Activated T-cell treated with anti-CD3 and anti-CD28 coated beads, Interleukin-2, amount 50 U/mL, for 72 hours (primary cell): ENCODE results near the gene DGAT2. TPM values are rescaled to one million over a fixed set of nuclear protein-coding genes. Genes with fewer than 3 reads are reported as not detected.

ENCODE experiments used
- ATAC-seq, 2 donors: fragments of 150-1000 bp; cut with Tn5 transposase; replicated peaks in 1 of 2; 2 replicates each; pipeline ENCODE4 v1.10.0; 2021; ENCODE audit warnings: moderate library complexity in 2 of 2, mild to moderate bottlenecking in 1 of 2
- DNase-seq, 2 donors: peaks; one replicate each; pipeline ENCODE4 v3.0.0; 2021 to 2022; ENCODE audit warnings: mixed read lengths in 1 of 2
- H3K27ac Mint-ChIP-seq: one replicate; pipeline ENCODE4 v1.8.0; 2022; ENCODE audit warnings: mild to moderate bottlenecking, moderate library complexity, mixed read lengths
- H3K27me3 Mint-ChIP-seq: one replicate; pipeline ENCODE4 v1.8.0; 2022; ENCODE audit warnings: low read depth, mixed read lengths
- H3K36me3 Mint-ChIP-seq, 2 donors: one replicate each; pipeline ENCODE4 v1.8.0; 2022; ENCODE audit warnings: mixed read lengths in 2 of 2, mild to moderate bottlenecking in 1 of 2; ENCODE audit not compliant: insufficient read depth in 2 of 2
- H3K4me1 Mint-ChIP-seq: one replicate; pipeline ENCODE4 v1.8.0; 2022; ENCODE audit warnings: low read depth, mixed read lengths
- H3K4me3 Mint-ChIP-seq, 2 donors: one replicate each; pipeline ENCODE4 v1.8.0; 2022; ENCODE audit warnings: mild to moderate bottlenecking in 2 of 2, mixed read lengths in 2 of 2, moderate library complexity in 2 of 2
- H3K9me3 Mint-ChIP-seq, 2 donors: one replicate each; pipeline ENCODE4 v1.8.0; 2022; ENCODE audit warnings: mixed read lengths in 2 of 2
- total RNA-seq, 2 donors: library from RNA; stranded (reverse); gene quantifications; one replicate each; pipeline ENCODE4 v1.2.3, GENCODE V29; 2022

The DGAT2 gene
- total RNA-seq, 2 donors from 2014 or later: 2.8 to 3.4 TPM

DNA sequence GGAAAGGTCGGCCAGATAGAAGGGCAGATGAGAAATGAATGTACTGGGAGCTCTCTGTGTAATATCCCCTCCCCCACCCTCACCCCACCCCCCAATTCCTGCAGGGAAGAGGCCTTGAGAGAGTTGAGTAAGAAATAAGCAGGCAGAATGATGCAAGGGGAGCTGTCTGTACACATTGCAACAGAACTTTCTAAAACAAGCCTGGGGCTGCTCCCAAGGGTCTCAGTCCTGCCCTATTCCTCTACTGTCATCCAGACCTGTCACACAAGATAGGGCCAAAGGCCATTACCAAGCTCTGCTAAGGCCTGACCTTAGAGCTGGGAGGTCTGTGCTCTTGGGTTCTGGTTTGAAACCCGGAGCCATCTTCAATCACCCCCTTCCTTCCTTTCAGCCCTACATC is 5.7 kb upstream of the DGAT2 start:
- Mint-ChIP-seq H3K4me1 (peaks cover 27% of the 10 kb centered on the region), H3K27me3 (peaks cover 12% of the 10 kb centered on the region), H3K27ac (no peak overlapping the region), H3K9me3 (no peaks in the 10 kb centered on the region), H3K4me3 (no peak overlapping the region), H3K36me3 (no peaks in the 10 kb centered on the region)
- DNase-seq (no peak), ATAC-seq (no peak)

- no peak for ATAC-seq
- Mint-ChIP-seq H3K9me3 (no peaks in the 10 kb centered on the region), H3K27me3 (peaks cover 13% of the 10 kb centered on the region), H3K36me3 (no peaks in the 10 kb centered on the region), H3K4me1 (peaks cover 32% of the 10 kb centered on the region), H3K27ac (no peak overlapping the region), H3K4me3 (no peak overlapping the region)
- DNase-seq: no peak
These were observed 4.7 kb upstream of the DGAT2 start for GRCh38 chr11:75763846-75764245.

GRCh38 chr11:75765116-75765515 is 3.5 kb upstream of the DGAT2 start:
- H3K4me3 Mint-ChIP-seq: no peak overlapping the region
- H3K27ac Mint-ChIP-seq: no peak overlapping the region
- H3K9me3 Mint-ChIP-seq: no peaks in the 10 kb centered on the region
- H3K27me3 Mint-ChIP-seq: peaks cover 24% of the 10 kb centered on the region
- ATAC-seq (no peak), DNase-seq (no peak)
- H3K4me1 Mint-ChIP-seq: peaks cover 42% of the 10 kb centered on the region
- no peaks in the 10 kb centered on the region for H3K36me3 Mint-ChIP-seq

GRCh38 chr11:75766443-75767227 is 1.9 kb upstream of the DGAT2 start:
- Mint-ChIP-seq H3K27me3 (peaks cover 39% of the 10 kb centered on the region), H3K9me3 (no peaks in the 10 kb centered on the region), H3K4me1 (peaks cover 38% of the 10 kb centered on the region), H3K27ac (no peak overlapping the region), H3K4me3 (peak overlapping the region in 1 of 2 donors; percentile 16), H3K36me3 (no peaks in the 10 kb centered on the region)
- ATAC-seq (peak in 1 of 2 donors; percentile 6), DNase-seq (no peak)

DNA sequence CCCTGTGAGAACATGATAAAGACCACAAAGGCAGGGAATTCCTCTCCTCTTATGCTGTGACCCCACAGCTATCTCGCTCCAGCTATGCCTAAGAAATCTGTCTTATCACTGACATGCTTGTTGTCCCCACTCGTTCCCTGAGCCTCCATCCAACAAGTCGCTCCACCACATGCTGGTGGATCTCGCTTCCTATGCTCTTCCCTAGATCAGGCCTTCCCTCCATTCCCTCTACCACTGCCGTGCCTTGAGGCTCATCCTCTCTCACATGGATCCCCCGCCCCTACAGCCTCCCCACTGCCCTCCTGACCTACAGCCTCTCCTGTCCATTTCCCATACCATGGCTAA is 1.4 kb upstream of the DGAT2 start:
- peak overlapping the region; percentile 5 to 13 for H3K4me3 Mint-ChIP-seq

GRCh38 chr11:75767793-75768111 is 826 bp upstream of the DGAT2 start:
- Mint-ChIP-seq H3K27me3 (peaks cover 39% of the 10 kb centered on the region), H3K36me3 (no peaks in the 10 kb centered on the region), H3K27ac (no peak overlapping the region), H3K9me3 (no peaks in the 10 kb centered on the region), H3K4me3 (peak overlapping the region; percentile 5 to 84), H3K4me1 (peaks cover 38% of the 10 kb centered on the region)
- ATAC-seq (no peak), DNase-seq (no peak)

More for the DNA sequence above, 1.4 kb upstream of the DGAT2 start:
- H3K27me3 Mint-ChIP-seq: peaks cover 39% of the 10 kb centered on the region
- peaks cover 38% of the 10 kb centered on the region for H3K4me1 Mint-ChIP-seq
- ATAC-seq (no peak), DNase-seq (no peak)
- H3K36me3 Mint-ChIP-seq: no peaks in the 10 kb centered on the region
- H3K27ac Mint-ChIP-seq: no peak overlapping the region
- H3K9me3 Mint-ChIP-seq: no peaks in the 10 kb centered on the region

DNA sequence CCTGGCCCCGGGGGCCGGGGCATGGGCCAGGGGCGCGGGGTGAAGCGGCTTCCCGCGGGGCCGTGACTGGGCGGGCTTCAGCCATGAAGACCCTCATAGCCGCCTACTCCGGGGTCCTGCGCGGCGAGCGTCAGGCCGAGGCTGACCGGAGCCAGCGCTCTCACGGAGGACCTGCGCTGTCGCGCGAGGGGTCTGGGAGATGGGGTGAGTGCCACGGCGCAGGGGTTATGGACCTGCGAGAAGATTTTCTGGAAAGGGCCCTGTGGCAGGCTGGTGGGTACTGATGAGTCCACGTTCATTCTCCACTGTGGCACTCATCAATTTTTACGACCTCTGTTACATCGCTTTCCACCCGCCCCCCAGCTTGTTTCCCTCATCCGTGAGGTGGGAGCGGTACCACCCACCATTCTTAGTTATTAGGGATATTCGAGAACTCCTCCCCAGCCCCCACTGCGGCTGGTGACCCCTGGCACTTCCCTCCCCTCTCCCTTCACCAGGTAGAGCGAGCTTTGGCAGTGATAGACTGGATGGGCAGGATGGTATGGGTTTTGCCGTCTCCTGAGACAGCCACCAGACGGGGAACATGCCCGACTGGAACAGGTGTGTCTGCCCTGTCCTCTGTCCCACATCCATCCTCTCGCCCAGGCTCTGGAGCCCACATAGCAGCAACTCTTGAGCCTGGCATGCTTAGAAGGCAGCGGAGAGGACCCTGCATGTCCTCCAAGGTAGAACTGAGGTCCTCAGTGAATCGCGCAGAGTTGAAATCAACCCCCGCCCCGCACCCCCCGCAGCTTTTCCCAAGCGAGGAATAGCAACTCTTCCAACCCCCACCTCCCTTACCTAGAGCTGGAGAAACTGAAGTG is 562 bp downstream of the DGAT2 start:
- Mint-ChIP-seq H3K4me1 (peaks cover 47% of the 10 kb centered on the region), H3K27me3 (peaks cover 39% of the 10 kb centered on the region), H3K9me3 (no peaks in the 10 kb centered on the region), H3K27ac (no peak overlapping the region), H3K36me3 (no peaks in the 10 kb centered on the region), H3K4me3 (peak overlapping the region; percentile 48 to 84)
- DNase-seq: no peak
- ATAC-seq: peak in 1 of 2 donors; percentile 0

DNA sequence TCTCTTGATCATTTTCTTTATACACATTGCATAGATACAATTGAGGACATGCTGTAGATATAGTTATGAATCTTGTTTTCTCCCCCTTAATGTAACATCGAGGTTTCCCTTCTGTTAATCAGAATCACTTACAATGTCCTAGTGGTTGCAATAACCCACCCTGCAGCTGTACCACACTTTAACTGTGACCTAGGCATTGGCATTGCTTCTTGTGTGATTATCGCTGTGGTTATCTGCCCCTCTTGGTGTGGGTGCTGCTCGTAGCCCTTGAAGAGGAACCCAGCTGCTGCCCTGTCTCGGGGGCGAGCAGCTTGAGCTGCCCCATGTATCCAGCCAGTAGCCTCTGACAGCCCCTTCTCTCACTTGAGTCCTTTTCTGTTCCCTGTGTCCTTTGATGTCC is 1.5 kb downstream of the DGAT2 start:
- H3K36me3 Mint-ChIP-seq: no peaks in the 10 kb centered on the region
- no peak overlapping the region for H3K27ac Mint-ChIP-seq
- ATAC-seq: no peak

DNA sequence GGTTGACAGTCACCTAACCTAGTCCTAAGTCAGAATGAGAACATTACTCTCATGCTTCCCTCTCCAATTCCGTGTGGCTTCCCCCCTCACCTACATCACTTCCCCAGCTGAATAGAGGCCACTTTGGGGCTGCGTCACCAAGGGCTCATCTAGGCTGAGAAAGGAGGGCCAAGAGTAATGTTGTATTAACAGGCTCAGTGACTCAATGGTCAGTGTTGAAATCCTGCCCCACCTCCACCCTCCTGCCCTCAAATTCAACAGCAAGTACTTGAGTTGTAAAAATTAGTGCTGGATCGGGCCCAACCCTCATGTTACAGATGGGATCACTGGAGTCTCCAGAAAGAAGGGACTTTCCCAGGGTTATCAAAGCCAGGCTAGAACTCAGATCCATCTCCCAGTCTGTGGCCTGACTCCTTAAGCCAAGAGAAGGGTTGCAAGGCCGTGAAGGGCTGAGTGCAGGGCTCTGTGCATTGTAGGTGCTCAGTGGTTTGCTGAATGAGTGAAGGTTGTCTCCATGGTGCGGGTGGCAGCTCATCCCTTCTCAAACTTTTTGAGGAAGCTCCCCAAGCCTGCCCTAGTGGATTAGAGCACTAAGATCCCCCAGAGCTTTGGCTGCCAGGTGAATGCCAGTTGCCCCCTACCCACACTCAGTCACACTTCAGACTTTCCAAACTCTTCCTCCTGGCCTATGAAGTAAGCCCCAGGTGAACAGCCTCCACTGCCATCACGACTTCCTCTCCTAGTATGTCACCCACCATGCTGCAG is 3.2 kb downstream of the DGAT2 start:
- H3K9me3 Mint-ChIP-seq: no peaks in the 10 kb centered on the region
- DNase-seq (no peak), ATAC-seq (no peak)
- no peak overlapping the region for H3K4me3 Mint-ChIP-seq
- no peak overlapping the region for H3K27ac Mint-ChIP-seq
- H3K4me1 Mint-ChIP-seq: peaks cover 41% of the 10 kb centered on the region
- H3K36me3 Mint-ChIP-seq: no peaks in the 10 kb centered on the region
- peaks cover 37% of the 10 kb centered on the region for H3K27me3 Mint-ChIP-seq

More for the DNA sequence above, 1.5 kb downstream of the DGAT2 start:
- H3K27me3 Mint-ChIP-seq: peaks cover 39% of the 10 kb centered on the region
- peak overlapping the region in 1 of 2 donors; percentile 71 for H3K4me3 Mint-ChIP-seq
- DNase-seq: no peak
- no peaks in the 10 kb centered on the region for H3K9me3 Mint-ChIP-seq
- H3K4me1 Mint-ChIP-seq: peaks cover 47% of the 10 kb centered on the region

- H3K36me3 Mint-ChIP-seq: no peaks in the 10 kb centered on the region
- peaks cover 25% of the 10 kb centered on the region for H3K27me3 Mint-ChIP-seq
- H3K9me3 Mint-ChIP-seq: no peaks in the 10 kb centered on the region
- ATAC-seq: peak; percentile 79 to 91
- peak overlapping the region; percentile 10 for H3K27ac Mint-ChIP-seq
- DNase-seq: peak; percentile 36 to 44
- peaks cover 37% of the 10 kb centered on the region for H3K4me1 Mint-ChIP-seq
- H3K4me3 Mint-ChIP-seq: peak overlapping the region in 1 of 2 donors; percentile 7
These were observed 5.2 kb downstream of the DGAT2 start for GRCh38 chr11:75773595-75774353.

- no peak overlapping the region for H3K27ac Mint-ChIP-seq
- no peaks in the 10 kb centered on the region for H3K36me3 Mint-ChIP-seq
- DNase-seq (no peak), ATAC-seq (no peak)
- no peak overlapping the region for H3K4me3 Mint-ChIP-seq
- no peaks in the 10 kb centered on the region for H3K9me3 Mint-ChIP-seq
- peaks cover 27% of the 10 kb centered on the region for H3K4me1 Mint-ChIP-seq
- peaks cover 15% of the 10 kb centered on the region for H3K27me3 Mint-ChIP-seq
These were observed 6.5 kb downstream of the DGAT2 start for GRCh38 chr11:75775056-75775455.

DNA sequence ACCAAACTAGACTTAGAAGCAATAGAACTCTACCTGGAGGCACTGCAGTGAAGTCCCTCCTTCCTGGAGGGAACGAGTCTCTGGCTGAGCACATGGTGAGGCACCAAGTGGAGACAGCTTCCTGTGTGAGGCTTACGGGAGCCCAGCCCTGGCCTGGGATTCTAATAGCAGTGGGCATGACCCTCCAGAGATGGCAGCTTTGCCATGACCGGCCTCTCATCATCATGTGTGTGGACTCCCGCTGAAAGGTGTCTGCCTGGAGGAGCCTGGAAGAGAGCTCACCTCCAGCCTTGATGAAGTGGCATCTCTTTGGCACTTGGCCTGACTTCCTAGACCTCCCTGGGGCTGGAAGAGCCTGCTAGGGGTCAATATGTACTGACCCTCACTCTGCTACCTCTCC is 8.0 kb downstream of the DGAT2 start:
- ATAC-seq: no peak
- no peaks in the 10 kb centered on the region for H3K36me3 Mint-ChIP-seq

More for the DNA sequence above, 8.0 kb downstream of the DGAT2 start:
- Mint-ChIP-seq H3K4me3 (no peak overlapping the region), H3K9me3 (no peaks in the 10 kb centered on the region), H3K27me3 (peaks cover under 1% of the 10 kb centered on the region), H3K4me1 (peaks cover 23% of the 10 kb centered on the region), H3K27ac (no peak overlapping the region)
- DNase-seq: no peak
